ENCODE measurements around the gene GMPR2.

GMPR2 gene

GRCh38 chr14:24250354-24250753 lies 17.6 kb downstream of the GMPR2 start:
- no peaks in the 10 kb centered on the region for H3K27me3 ChIP-seq (ENCODE audit: insufficient read depth, poor library complexity, severe bottlenecking)
- TF ChIP-seq REST (IDR thresholded peaks at IDR 0.05; ENCODE audit: insufficient replicate concordance, low read depth) = no peak
- TF ChIP-seq GABPA (IDR thresholded peaks at IDR 0.05; ENCODE audit: low read depth) = no peak
- no peak for TF ChIP-seq CTCF (IDR thresholded peaks at IDR 0.05; ENCODE audit: insufficient read depth, low read length)

GRCh38 chr14:24251880-24252288 lies 19.2 kb downstream of the GMPR2 start:
- H3K27me3 ChIP-seq (ENCODE audit: insufficient read depth, poor library complexity, severe bottlenecking) = no peaks in the 10 kb centered on the region
- no peak for TF ChIP-seq SPI1 (IDR thresholded peaks at IDR 0.05; ENCODE audit: borderline replicate concordance, low read depth)
- TF ChIP-seq REST (IDR thresholded peaks at IDR 0.05; ENCODE audit: insufficient replicate concordance, low read depth) = no peak
- no peak for TF ChIP-seq CTCF (IDR thresholded peaks at IDR 0.05; ENCODE audit: insufficient read depth, low read length)
- TF ChIP-seq GABPA (IDR thresholded peaks at IDR 0.05; ENCODE audit: low read depth) = no peak
- no peak overlapping the region for H3K4me3 ChIP-seq (replicated peaks; ENCODE audit: insufficient read depth, low read length)
- DNase-seq (ENCODE audit: low read depth in 1 of 2, low spot score in 1 of 2) = no peak
- no peak overlapping the region for H3K27ac ChIP-seq (replicated peaks)

More at GRCh38 chr14:24250354-24250753, 17.6 kb downstream of the GMPR2 start:
- no peak overlapping the region for H3K4me3 ChIP-seq (replicated peaks; ENCODE audit: insufficient read depth, low read length)
- no peak overlapping the region for H3K27ac ChIP-seq (replicated peaks)
- no peak for DNase-seq (ENCODE audit: low read depth in 1 of 2, low spot score in 1 of 2)

- no peak for DNase-seq (ENCODE audit: low read depth in 1 of 2, low spot score in 1 of 2)
- Histone ChIP-seq H3K27ac (replicated peaks) (no peak overlapping the region), H3K4me3 (replicated peaks; ENCODE audit: insufficient read depth, low read length) (no peak overlapping the region), H3K27me3 (ENCODE audit: insufficient read depth, poor library complexity, severe bottlenecking) (no peaks in the 10 kb centered on the region)
- TF ChIP-seq POLR2AphosphoS5 (IDR thresholded peaks at IDR 0.05; ENCODE audit: low read depth) (no peak), SPI1 (IDR thresholded peaks at IDR 0.05; ENCODE audit: borderline replicate concordance, low read depth) (no peak), CTCF (IDR thresholded peaks at IDR 0.05; ENCODE audit: insufficient read depth, low read length) (no peak), REST (IDR thresholded peaks at IDR 0.05; ENCODE audit: insufficient replicate concordance, low read depth) (no peak), GABPA (IDR thresholded peaks at IDR 0.05; ENCODE audit: low read depth) (no peak)
Observed at GRCh38 chr14:24252289-24253124, 19.8 kb downstream of the GMPR2 start.

All from HL-60 (cell line).